IPS-NIHi7 (cell line): ENCODE measurements around the gene H6PD.
A peak's percentile ranks its signal among the peaks of the same experiment; 100 is the strongest.

Experiments used
- DNase-seq: peaks from one replicate; pipeline ENCODE4 v3.0.0; 2012; ENCODE audit warnings: mixed read lengths; ENCODE audit errors: extremely low spot score

The H6PD gene

GRCh38 chr1:9278116-9278515, 43.5 kb downstream of the H6PD start:
- DNase-seq, result no peak

DNA sequence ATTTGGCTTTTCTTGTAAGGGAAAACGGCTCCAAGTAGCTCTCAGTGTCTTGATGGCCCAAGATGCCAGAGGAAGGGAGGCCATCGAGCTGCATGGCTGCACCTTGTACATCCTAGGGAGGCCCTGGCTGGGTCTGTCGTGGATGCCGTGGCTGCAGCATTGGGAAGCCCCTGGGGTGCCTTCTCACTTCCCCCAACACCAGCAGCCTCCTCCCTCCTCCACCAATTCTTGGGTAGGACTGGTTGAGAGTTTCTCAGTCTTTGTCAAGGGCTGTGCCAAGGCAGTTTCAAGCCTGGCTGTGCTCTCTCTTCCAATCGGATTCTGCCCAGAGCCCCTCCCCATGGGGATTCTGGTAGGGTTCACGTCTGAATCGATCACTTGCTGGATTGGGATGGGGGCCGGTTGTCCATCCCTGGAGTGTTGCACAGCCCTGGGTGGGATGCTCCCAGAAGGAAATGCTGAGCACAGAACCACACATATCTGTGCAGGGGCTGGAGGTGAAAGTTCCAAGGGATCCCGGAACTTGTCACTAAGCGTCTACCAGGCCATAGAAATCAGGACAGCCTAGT, 44.1 kb downstream of the H6PD start:
- no peak for DNase-seq

GRCh38 chr1:9279172-9279840, 44.7 kb downstream of the H6PD start:
- no peak for DNase-seq

GRCh38 chr1:9280015-9280860, 45.7 kb downstream of the H6PD start:
- DNase-seq, result peak; percentile 75

DNA sequence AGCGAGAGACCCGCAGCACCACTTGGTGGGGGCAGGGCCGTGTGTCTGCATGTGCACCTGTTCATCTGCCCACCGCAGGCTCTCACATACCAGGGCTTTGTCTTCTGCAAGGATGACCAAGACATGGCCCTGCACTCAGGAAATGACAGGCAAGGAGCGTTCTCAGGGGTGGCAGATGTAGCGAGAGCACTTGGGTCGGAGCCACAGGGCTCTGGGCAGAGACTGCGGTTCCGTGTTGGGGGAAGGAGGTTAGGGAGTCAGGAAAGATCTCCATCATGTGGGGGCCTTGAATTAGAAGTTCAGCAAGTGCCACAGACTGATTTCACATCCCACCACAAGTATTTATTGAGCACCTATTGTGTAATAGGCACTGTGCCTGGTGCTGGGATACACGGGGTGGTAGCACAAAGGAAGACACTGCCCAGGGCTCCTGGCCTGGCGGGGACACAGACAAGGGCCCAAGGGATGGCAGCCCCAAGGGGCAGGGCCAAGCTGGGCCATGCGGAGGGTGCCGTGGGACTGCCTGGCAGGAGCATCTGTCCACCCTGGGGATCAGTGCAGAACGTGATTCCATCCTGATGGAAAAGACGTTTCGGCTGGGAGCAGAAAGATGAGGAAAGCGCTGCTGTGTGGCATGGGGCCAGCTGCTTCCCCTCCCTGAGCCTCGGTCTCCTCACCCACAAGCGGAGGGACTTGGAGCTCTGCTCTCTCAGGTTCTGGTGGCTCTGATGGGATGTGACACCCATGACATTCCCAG, 46.7 kb downstream of the H6PD start:
- no peak for DNase-seq

DNA sequence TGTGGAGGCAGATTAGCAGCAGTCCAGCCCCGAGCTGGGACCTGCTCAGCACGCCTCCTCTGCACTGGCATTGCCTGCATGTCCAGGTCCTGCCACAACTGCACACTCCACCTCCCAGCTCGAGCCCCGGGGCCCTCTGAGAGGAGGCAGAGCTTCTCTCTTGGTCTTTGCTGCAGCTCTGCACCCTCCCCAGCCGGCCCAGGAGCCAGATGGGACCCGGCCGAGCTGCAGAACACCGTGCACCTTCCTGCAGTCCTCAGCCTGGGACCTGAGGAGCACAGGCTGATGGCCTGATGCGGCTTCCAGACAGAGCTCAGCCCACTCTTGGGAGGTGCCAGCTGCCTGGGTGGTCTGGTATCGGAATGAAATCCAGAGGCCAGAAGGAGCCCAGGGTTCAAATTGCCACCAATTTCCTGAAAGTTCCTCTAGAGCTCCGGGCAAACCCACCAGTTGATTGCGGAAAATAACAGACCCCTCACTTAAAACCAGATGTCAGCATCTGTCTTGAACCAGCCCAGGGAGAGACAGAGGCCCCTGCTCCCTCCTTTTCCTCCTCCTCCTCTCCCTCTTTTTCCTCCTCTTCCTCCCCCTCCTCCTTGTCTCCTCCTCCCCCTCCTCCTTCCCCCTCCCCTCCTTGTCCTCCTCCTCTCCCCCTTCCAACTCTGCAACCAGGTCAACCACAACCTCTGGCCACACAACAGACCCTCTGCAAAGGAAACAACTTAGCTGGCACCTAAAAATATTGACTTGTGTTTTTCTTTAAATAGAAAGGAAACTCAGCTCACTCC, 47.5 kb downstream of the H6PD start:
- no peak for DNase-seq

DNA sequence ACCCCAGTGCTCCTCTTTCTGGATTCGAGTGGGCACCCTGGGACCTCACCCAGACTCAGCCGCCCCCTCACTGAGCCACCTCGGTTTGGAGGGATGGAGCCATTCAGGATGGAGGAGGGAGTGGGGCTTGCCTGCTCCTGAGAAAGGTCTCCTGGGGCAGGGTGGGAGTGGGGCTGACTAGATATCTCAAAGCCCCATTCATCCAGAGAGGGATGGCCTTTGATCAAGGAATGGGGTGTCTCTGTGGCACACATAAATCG, 48.1 kb downstream of the H6PD start:
- no peak for DNase-seq

- no peak for DNase-seq
These were observed 49.5 kb downstream of the H6PD start for GRCh38 chr1:9284061-9284460.

DNA sequence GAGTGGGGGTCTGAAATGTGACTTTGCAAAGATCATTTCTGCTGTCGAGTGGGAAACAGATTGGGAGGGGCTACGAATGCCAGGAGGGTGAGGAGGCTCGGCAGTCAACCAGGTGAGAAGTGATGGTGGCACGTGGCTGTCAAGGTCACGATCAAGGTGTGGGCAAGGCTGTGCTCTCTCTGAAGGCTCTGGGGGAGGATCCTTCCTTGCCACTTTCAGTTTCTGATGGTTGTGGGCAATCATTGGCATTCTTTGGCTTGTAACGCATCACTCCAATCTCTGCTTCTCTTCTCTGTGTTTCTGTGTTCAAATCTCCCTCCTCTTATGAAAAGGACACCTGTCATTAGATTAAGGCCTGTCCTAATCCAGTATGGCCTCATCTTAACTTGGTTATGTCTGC, 52.0 kb downstream of the H6PD start:
- DNase-seq, result no peak

DNA sequence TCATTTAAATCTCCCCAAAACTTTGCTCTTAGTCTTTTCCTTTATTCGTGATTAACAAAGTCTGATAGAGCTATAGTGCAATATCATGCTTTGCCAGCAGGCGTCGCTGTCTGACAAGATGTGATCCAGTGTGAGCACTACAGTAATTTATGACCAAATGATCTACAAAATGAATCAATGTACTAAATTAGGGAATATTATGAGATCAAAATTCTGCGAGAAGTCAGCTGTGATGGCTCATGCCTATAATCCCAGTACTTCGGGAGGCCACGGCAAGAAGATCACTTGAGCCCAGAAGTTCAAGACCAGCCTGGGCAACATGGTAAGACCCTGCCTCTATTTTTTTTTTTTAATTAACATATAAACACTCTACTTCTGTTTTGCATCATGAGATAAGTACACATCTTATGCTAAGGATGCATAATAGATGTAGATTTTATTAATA, 54.5 kb downstream of the H6PD start:
- no peak for DNase-seq

DNA sequence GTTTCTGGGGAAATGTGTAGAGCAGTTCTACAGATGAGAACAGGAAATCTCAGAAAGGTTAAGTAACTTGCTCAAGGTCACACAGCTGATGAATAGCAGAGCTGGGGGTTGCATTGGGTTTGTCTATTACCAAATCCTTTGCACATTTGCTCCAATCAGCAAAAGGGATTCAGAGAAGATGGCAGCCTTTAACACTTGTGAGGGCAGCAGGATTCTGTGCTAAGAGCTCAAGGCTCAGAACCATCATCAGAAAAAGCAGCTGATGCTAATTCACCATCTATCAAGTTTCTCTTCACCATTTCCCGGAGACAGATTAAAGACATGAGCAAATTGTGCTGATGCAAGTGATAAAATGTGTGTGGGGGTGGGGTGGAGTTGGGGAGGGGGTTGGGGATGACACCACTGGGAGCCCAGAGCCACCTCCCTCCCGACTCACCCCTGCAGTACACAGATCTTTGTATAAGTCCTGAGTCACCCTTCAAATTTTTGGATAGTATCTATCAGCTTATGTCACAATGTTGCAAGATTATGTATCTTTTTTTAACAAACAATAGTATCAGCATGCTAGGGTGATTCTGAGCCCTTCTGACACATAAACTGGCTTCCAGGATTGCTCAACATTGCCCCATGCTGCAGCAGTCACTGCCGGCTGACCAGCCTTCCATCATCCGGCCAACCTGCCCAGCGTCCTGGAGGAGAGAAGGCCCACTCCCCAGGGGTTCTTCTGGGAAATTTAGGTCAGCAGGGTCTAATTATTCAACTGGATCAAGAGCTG, 55.3 kb downstream of the H6PD start:
- DNase-seq, result no peak

GRCh38 chr1:9291914-9292360, 57.4 kb downstream of the H6PD start:
- DNase-seq, result no peak

- DNase-seq, result peak; percentile 79
These were observed 58.0 kb downstream of the H6PD start, which contains the start of gene SPSB1 for GRCh38 chr1:9292361-9293240. Gene SPSB1, plus strand, starts transcription at chr1:9292894. Its CDS starts 62,998 bp downstream, at chr1:9355892.

DNA sequence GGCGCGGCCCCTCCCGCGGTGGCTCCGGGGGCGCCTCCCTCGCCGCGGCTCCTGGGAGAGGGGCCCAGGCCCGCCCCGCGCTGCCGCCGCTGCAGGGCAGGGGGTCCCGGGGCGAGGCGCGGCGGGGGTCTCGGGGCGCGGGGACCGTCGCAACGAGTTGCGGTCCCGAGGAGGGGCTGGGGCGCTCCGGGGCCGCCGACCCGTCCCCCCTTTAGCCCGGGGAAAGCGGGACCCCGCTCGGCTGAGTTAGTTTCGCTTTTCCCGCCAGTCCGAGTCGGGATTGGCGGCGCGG, 58.6 kb downstream of the H6PD start:
- DNase-seq, result no peak

DNA sequence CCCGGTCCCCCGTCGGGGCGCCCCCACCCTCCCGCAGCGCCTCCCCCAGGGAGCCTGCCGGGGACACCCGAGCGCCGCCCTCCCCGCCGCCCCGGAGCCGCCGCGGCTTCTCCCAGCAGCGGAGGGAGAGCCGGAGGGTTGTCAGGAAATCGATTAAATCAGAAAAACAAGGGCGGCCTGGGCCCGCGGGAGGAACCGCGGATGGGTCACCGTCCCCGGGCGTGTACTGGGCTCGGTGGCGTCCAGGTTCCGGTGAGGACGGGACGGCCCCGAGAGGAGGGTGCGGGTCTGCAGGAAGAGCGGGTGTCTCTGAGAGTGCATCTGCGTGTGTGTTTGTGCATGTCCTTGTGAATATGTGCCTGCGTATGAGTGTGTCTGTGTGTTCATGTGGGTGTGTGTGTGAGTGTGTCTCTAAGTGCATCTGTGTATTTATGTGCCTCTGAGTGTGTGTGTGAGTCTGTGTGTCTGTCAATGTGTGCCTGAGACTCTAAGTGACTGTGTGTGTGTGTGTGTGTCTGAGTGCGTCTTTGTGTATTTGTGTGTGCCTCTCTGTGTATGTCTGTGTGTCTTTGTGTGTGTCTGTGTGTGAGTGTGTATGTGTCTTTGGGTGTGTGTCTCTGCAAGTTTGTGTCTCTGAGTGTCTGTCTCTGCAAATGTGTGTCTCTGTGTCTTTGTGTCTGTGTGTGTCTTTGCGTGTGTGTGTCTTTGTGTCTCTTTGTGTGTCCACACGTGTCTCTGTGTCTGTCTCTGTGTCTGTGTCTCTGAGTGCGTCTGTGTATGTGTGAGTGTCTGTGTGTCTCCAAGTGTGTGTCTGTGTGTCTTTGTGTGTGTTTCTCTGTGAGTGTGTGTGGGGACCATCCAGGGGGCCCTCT, 59.2 kb downstream of the H6PD start:
- no peak for DNase-seq

GRCh38 chr1:9294405-9294773, 59.8 kb downstream of the H6PD start:
- no peak for DNase-seq

- no peak for DNase-seq
These were observed 60.5 kb downstream of the H6PD start for GRCh38 chr1:9294910-9295636.

- no peak for DNase-seq
These were observed 61.3 kb downstream of the H6PD start for GRCh38 chr1:9295884-9296283.
